GM12873 (cell line): ENCODE data around the gene SLC9A3.

Experiments used
- CTCF ChIP-seq: IDR thresholded peaks from 2 replicates; pipeline ENCODE4 v1.5.1; 2012; ENCODE audit warnings: low read depth, mild to moderate bottlenecking, moderate library complexity, low read length, control low read depth; ENCODE audit not compliant: insufficient read depth; ENCODE audit errors: missing control alignments

The SLC9A3 gene

GRCh38 chr5:540071-540905 is 16.0 kb upstream of the SLC9A3 start:
- TF ChIP-seq CTCF = no peak

GRCh38 chr5:539469-540070 is 15.3 kb upstream of the SLC9A3 start:
- TF ChIP-seq CTCF = no peak

- TF ChIP-seq CTCF = no peak
These were observed 14.7 kb upstream of the SLC9A3 start for GRCh38 chr5:538801-539468.

- no peak for TF ChIP-seq CTCF
These were observed 14.1 kb upstream of the SLC9A3 start for GRCh38 chr5:538271-538771.

GRCh38 chr5:537621-538071 is 13.4 kb upstream of the SLC9A3 start:
- TF ChIP-seq CTCF = no peak

- no peak for TF ChIP-seq CTCF
These were observed 12.8 kb upstream of the SLC9A3 start for GRCh38 chr5:537098-537497.
